NCI-H1436 treated with DMSO at 0.1 percent for 48 hours (cell line): ENCODE results near the gene RPTOR.
"Not testable (repeated sequence)": the region's sequence is repeated elsewhere in the genome, so short reads cannot be mapped to it uniquely, and the experiment has no call there.

Experiments
- DNase-seq: peaks from one replicate; lab custom pipeline; 2025; lab: John Stamatoyannopoulos, UW

The RPTOR gene

DNA sequence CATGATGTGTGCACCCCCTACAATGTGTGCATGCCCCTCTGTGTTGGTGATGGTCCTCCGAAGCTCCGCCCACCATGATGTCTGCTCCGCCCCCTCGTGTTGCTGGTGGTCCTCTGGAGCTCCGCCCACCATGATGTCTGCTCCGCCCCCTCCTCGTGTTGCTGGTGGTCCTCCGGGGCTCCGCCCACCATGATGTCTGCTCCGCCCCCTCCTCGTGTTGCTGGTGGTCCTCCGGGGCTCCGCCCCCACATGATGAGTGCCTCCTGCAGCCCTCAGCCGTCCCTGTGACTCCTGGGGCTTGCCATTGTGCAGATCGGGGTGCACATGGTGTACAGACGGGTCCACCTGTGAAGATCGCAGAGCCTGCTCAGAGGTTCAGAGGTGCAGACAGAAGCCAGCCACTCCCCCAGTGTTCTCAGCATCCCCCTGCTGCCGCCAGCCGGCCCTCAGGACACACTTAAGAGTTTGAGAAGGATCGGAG is 317.9 kb downstream of the RPTOR start:
- DNase-seq = no peak

DNA sequence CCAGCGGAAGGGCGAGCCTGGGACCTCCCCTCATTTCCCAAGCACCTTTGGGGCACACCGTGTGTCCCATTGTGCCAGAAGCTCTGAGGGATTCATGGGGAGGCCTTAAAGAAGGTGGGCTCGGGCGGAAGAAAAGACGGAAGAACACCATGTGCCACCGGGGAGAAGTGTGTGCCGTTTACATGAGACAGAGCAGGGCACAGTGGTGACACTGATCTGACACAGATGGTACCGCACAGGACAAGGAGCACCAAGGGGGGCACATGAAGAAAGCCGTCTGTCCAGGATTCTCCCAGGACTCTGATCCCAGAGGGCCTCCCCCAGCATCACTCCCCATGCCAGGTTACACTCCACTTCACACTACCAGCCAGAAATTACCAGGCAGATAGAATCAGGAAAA is 318.3 kb downstream of the RPTOR start:
- DNase-seq = no peak

DNA sequence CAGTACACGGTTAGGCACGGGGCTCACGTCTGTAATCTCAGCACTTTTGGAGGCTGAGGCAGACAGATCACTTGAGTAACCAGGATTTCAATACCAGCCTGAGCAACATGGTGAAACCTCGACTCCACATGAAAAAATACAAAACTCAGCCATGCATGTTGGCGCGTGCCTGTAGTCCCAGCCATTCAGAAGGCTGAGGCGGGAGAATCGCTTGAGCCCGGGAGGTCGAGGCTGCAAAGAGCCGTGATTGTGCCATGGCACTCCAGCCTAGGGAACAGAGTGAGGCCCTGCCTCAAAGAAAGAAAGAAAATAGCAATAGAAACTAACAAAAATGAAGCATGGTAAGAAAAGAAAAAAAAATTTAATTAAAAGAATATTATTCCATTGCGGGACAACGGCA is 319.0 kb downstream of the RPTOR start:
- DNase-seq = no peak

DNA sequence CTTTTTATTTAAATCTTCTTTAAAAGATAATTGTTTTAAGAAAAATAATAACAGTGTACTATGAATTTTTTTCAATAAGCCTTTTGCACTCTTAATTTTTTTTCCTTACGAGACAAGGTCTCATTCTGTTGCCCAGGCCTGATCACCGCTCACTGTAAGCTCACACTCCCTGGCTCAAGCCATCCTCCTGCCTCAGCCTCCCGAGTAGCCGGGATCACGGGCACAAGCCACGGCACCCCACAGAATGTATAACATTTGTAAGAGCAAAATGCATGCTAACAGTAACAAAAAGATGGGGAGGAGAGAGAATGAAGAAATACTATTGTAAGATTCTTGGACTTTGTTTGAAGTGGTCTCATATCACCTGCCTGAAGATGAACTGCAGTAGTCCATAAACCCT is 320.1 kb downstream of the RPTOR start:
- no peak for DNase-seq

DNA sequence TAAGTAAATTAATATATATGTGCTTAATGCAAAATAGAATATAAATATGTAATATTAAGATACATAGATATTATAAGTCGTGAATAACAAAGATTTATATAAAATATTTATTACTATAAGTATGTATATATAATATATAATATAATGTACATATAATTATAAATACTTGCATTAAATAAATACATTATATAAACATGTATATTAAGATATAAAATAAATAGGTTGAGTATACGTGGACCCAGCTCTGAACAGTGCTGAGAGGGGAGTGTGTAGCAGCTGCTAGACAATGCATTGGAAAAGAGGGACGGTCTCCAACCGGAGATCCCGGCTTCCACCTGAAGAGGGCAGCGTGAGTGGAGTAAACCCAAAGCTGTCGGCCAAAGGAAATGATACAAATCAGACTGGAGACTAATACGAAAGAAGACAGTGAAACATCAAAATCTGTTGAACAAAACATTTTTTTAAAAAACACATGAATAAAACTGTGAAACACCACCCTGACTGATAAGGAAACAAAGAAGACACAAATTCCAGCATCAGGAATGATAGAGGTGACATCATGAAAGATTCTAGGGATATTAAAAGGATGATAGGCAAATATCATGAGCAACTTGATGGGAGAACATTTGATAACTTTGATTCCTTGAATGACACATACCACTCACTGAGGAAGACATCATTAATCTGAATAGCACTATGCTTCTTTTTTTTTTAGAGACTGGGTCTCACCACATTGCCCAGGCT is 321.6 kb downstream of the RPTOR start:
- DNase-seq = peak; percentile 55

DNA sequence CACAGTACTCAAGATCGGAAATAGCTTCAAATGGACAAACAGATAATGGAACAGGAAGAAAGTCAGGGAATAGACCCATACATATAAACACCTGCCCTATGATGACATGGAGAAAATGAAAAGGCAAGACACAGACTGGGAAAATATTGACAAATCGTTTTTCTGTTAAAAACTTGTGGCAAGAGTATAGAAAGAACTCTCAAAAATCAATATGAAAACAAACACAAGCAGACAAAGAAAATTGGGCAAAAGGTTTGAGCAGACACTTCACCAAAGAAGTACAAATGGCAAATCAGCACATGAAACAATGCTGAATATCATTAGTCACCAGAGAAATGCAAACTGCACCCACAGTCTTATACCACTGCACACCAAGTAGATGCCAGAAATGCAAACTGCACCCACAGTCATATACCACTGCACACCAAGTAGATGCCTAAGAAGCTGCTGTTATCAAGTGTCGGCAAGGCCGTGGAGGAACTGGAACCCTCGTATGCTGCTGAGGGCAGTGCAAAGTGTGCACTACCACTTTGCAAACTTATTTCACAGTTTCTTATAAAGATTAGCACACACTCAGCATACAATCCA is 323.5 kb downstream of the RPTOR start:
- no peak for DNase-seq

DNA sequence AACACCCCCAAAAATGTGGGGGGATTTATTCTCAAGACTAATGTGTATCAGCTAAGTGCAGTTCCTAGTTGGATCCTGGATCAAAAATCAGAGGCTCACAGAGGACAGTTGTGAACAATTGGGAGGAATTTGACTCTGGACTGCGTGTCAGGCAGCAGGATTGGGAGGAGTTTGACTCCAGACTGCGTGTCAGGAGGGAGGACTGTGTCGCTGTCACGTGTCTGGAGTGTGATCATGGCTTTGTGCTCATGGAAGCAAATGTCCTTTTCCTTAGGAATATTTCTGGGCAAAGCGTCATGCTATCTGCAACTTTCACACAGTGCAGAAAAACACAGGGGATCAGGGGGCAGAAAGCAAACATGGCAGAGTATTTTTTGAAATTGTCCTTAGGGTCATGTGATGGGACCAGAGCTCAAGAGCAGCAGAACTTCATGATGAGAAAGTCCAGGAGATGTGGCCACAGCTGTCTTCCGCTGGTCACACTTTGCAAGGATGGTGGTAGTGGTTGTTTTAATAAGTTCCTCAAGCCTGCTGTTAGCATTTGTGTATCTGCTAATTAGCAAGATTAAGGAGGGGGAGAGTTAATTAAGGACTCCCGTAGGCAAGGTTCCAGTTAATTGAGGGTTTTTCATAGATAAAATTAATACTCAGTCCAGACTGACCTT is 325.0 kb downstream of the RPTOR start:
- DNase-seq = no peak

DNA sequence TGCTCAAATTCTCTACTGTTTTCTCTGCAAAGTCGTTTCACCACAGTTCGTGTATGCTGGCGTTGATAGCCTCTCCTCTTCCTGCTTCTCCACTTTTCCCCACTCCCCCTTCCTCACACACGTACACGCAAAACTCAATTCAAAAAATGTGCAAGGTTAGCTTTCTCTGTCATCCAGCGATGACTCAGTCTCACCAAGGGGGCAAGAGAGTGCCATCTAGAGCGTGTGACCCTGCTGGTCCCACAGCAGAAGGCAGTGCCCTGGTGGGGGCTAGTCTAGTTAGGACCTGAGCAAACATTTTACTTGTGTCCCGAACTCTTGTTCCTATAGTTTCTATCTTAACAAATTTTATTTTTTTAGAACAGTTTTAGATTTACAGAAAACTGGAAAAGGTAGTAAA is 325.8 kb downstream of the RPTOR start:
- no peak for DNase-seq

DNA sequence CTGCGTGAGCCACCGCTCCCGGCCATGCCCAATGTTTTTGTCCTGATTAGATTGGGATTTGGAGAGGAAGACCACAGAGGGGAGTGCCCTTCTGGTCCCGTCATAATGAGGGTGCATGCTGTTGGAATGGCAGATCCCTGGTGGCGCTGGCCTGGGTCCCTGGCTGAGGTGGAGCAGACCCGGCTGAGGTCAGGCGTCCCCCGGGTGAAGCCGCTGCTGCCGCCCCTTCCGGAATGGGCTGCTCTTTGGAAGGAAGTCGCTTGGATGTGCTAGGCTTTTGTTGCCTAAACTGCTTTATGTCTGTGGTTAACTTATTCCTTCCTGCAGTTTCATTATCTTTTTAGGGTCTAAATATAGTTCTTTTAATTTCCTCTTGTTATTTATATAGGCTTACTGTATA is 326.7 kb downstream of the RPTOR start:
- DNase-seq = no peak

DNA sequence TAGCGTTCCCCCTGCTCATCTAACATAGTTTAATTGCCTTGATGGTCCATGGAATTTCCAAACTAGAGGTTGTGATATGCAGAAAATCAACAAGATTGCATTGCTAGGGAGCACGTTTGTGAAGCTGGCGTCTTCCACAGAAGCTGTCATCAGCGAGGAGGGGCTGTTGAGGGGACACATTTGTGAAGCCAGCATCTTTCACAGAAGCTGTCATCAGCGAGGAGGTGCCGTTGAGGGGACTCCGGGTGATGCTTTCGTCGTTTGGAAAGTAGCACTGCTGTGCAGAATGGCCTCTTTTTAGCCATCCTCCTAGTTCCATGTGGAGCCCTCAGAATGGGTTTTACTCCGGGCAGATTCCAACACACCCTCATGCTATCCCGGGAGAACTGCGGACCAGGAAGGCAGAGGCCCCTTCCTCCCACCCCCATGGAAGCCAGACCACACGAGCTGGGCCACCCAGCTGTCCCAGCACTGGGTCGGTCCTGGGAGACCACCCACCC is 327.4 kb downstream of the RPTOR start:
- DNase-seq = no peak

DNA sequence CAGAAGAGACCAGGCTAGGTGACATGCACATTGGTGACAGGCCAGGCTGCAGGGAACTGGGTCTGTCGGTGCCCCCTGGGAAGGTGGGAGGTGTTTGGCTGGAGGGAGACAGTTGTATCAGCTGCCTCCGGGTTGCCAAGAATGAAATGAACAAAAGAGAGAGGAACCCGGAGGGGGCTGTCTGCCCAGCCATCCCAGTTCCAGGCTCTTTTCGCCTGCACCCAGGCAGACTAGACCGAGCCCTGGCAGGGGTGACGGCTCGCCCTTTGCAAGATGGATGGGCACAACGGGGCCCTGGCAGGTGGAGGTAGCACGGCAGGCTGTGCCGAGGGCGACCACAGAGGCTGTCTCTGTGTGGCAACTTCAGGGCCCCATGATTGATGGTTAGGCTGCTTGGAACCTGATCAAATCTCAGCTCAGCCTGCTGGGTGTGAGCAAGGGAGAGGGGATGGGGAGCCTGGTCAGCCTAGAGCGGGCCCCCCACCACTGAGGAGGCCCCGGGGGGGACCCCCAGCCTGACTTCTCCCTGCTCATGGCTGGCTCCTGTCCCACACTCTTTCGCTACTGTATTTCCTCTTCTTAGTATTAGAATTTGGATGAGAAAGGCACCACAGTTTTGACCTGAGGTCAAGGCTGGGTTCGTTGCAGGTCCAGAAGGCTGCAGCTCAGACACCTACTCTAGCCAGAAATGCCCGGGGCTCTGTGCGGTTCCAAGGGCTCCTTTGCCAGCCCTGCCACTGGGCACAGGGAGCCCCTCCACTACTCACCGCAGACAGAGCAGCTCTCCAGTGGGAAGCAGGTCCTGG is 328.1 kb downstream of the RPTOR start:
- no peak for DNase-seq

DNA sequence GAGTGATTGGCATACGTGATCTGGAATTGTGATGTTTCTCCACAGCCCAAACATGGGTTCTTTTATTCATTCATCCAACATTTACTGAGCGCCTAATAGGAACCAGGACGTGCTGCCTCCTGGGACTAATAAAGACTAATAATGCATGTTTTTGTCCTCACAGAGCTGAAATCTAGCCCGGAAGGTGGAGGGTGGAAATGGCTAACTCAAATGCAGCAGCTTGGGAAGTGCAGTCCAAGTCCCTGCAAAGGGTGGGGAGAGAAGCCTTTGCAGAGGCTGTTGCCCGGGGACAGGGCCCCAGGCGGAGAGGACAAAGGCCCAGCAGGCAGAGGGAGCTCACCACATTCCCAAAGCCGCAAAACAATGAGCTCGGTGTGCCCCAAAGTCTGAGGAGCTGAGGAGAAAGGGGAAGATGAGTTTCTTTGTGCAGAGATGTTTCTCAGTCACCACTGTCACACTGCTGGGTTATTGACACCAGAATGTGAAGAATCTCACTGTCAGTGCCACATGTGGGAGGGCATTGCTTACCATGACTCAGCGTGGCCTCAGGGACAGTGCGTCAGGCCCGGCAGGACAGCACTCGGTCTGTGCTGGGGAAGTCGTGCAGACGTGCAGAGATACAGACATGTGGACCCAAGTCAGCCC is 328.8 kb downstream of the RPTOR start:
- DNase-seq = no peak

DNA sequence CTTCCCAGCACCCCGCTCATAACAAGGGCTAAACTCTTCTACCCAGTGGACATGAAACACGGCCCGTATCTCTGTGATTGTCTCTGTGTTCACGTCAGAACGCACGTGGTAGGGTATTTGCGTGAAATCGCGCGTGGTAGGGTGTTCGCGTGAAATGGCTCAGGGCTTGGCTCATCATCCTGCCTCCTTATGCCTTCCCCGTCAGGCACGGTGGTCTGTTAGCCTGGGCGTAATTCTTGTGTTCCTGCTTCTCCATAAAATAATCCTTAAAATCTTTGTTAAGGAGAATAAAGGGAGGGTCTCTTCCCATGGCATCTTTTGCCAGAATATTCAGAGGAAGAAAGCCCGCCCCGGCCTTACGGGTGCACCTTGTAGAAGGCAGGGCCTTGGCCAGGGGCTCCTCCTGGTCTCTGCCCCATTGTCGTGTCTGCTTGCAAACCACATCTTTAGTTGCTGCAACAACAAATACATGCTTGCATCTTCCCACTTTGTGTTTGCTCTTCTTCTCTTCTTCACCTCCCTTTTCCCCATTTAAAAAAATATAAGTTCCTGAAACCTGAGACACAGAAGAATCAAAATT is 330.3 kb downstream of the RPTOR start:
- no peak for DNase-seq

DNA sequence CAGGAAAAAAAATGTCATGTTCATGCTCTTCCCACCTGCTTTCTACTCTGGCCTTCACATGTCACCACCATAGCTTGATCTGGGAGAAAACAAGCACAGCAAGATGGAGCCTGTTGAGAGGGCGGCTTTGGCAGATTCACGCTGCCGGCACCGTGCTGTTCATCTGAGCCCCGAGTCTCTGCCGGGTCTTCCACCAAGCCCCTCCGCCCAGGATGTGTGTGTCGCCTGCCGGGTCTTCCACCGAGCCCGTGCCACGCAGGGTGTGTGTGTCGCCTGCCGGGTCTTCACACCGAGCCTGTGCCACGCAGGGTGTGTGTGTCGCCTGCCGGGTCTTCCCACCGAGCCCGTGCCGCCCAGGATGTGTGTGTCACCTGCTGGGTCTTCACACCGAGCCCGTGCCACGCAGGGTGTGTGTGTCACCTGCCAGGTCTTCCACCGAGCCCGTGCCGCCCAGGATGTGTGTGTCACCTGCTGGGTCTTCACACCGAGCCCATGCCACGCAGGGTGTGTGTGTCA is 330.9 kb downstream of the RPTOR start:
- DNase-seq = not testable (repeated sequence)

DNA sequence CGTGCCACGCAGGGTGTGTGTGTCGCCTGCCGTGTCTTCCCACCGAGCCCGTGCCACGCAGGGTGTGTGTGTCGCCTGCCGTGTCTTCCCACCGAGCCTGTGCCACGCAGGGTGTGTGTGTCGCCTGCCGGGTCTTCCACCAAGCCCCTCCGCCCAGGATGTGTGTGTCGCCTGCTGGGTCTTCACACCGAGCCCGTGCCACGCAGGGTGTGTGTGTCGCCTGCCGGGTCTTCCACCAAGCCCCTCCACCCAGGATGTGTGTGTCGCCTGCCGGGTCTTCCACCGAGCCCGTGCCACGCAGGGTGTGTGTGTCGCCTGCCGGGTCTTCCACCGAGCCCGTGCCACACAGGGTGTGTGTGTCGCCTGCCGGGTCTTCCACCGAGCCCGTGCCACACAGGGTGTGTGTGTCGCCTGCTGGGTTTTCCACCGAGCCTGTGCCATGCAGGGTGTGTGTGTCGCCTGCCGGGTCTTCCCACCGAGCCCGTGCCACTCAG is 331.9 kb downstream of the RPTOR start:
- DNase-seq = not testable (repeated sequence)

DNA sequence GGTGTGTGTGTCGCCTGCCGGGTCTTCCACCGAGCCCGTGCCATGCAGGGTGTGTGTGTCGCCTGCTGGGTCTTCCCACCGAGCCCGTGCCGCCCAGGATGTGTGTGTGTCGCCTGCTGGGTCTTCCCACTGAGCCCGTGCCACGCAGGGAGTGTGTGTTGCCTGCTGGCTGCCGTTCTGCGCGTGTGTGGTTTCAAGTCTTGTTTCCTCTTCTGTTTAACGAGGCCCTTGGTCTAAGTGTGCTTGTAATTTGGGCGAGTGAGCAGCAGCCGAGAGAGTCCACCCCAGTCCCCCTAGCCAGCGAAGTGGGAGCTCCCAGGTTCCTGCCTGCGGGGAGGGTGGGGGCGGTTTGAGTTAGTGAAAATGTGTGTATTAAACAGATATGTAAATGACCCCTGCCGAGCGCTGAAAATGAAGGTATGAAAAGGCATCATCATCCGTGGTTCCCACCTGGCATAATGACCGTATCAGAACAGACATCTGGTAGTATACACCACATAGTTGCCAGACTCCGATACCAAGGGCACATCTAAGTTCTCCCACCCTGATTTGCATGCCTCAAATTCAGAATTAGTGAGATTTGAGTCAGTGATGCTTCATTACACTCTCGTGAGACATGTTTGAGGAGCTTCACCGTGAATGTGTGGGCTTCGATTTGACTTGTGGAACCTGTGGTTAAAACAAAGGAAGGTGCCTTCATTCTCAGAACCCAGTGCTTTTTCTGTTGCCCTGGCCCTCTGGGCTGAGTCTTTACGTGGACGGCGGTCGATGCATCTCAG is 332.5 kb downstream of the RPTOR start:
- DNase-seq = no peak

DNA sequence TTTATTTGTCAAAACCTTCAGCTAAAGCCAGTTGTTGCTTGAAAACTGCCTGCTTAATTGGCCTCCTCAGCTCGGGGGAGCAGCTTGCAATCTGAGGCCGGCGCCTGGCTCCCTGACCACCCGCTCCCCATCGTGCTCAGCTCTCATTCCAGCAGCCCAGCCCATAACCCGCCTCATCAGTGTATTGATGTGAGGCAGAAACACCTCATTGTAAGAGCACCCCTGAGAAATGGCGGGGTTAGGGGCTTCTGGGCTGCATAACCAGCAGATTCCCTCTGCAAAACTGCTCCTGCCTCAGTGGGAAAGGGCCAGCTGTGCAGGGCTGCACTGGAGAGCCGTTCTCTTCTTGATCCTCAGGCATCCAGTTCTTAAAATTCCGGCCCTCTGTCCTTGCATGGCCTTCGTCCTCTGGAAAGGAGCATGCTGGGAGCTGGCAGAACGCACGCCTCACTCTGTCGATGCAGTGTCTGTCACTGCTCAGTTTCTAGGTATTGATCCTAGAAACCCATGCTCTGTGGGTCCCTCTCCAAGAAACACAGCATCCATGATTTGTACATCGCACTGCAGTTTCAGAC is 333.2 kb downstream of the RPTOR start:
- no peak for DNase-seq

DNA sequence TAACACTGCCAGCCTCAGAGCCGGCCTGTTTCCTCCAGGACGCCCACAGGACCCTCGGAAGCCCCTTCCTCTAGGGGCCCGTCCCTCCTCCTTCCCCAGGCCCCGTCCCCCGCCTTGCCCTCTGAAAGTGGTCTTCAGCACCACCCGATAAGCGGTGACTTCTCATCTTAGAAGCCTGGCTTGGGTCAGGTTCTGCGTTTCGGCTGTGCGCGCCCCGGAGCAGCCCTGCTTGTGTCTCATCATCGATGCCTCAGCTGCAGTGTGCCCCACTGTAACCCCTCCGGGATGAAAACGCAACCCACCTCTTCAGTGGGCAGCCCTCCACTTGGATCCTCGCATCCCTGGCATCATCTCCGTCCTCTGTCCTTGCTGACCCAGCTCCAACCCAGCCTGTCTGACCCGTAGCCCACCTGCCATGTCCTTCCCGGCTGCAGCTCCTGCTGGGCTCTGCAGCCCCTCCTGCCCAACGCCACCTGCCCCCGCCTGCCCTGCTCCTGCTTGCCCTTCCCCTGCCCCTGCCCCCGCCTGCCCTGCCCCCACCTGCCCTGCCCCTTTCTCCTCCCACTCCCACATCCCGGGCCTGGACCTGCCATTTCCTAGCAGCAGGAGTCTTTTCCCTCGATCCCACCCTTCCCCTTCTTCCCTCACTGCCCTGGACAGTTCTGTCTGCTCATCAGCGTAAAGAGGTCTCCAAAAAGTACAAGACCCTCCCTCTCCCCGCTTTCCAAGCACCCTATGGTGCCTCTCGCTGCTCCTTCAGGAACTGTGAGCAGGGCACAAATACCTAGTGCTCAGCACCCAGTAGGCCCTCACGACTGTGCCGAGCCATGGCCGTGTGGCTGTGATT is 334.5 kb downstream of the RPTOR start:
- DNase-seq = no peak
